GM12872 (cell line): Measurements from ENCODE around the gene CRTC2.

ENCODE experiments used
- CTCF ChIP-seq: IDR thresholded peaks from 3 replicates; pipeline ENCODE4 v1.5.1; 2011; ENCODE audit warnings: low read depth, mild to moderate bottlenecking, low read length, moderate library complexity; ENCODE audit not compliant: insufficient read depth

The CRTC2 gene

GRCh38 chr1:153942766-153943549 is 15.5 kb downstream of the CRTC2 start:
- TF ChIP-seq CTCF, result no peak

DNA sequence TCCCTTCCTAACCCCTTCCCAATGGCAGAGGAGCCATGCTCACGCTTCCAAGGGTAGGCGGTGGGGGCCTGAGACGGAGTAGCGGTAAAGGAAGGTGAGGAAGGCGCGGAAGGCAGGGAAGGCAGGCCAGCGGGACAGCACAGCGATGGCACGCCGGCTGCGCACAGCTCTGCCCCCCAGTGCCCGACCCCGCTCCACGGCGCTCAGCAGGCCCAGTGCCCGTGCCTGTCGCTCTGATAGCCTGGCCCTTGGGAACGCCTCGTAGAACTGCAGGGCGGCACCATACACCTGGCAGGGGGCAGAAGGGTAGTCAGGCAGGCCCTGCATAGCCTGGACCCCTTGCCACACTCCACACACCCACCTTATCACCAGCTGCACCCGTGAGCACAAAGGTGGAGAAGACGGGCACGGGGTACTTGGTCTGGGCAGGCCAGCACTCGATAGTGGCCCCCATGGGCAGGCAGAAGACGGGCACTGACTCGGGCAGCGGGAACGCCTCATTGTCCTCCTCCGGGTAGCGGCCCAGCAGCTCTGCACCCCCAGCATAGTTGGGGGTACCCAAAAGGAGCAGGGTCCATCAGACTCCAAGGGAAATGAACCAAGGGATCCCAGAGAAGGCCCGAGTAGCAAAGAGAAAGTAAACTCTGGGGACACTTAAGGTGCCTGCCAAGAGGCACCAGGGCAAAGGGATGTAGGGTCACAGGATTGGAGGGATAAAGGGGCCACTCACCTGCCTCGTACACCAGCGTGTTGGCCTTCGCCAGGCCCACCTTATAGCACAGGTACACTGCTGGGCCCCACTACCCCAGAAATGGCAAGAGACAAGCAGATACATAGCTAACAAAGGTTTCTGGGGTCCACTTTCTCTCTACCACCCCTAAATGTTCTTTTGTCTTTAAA is 16.3 kb downstream of the CRTC2 start:
- TF ChIP-seq CTCF, result no peak

- TF ChIP-seq CTCF, result no peak
Measured at GRCh38 chr1:153940756-153941155, 17.7 kb downstream of the CRTC2 start.

GRCh38 chr1:153939476-153939875 is 18.9 kb downstream of the CRTC2 start:
- TF ChIP-seq CTCF, result no peak

- no peak for TF ChIP-seq CTCF
Measured at GRCh38 chr1:153938996-153939395, 19.4 kb downstream of the CRTC2 start.

DNA sequence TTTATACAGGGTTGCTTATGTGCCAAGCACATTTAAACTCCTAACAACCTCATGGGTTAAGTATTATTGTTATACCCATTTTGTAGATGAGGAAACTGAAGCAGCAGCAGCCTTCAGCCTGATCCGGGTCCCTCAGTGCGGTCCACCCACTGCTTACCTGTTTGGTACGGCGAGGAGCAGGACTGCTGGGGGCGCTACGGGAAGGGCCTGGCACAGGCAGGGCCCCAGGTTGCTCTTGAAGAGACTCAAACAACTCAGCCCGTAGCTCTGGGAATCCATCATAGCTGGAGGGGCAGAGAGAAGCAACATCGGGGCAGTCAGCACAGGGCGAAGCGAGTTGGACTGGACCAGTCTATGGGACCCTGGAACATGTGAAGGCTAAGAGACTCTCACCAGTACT is 21.1 kb downstream of the CRTC2 start:
- no peak for TF ChIP-seq CTCF

DNA sequence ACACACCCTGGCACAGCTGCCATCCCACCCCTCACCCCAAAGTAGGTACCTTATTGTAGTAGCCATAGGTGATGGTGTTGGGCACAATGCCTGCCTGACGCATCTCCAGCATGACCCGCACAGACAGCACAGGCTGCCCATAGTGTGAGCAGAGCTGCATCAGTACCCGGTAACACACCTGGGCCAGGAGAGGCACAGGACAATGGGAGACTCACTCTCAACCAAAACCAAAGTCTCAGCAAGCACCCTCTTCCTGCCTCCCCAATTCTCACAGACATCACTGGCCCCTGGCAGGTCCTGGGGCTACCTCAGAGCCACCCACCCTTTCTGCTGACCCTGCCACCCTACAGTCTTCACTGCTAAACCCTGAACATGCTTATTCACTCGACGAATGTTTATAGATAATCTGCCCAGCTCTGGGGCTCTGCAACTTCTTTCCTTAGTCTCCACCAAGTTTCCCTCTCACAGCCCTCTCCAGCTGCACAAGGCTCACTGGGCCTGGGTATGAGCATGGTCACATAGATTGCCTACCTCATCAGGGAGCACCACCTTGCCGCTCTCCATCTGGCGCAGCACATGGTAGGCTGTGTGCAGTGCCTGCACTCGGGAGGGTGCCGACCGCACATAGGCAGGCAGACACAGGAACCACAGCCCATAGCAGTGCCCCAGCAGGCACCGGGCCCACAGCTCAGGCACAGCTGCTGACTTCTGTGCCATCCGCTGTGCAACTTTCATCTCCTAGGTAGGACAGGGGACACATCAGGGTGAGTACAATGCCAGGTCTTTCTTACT is 22.2 kb downstream of the CRTC2 start:
- no peak for TF ChIP-seq CTCF
